ENCODE data around the gene CHRM5.

GRCh38 chr15:34114739-34115138 lies 146.4 kb downstream of the CHRM5 start:
- TF ChIP-seq TAF1 (IDR thresholded peaks at IDR 0.05; ENCODE audit: borderline replicate concordance, insufficient read depth, low read length) (no peak), POLR2AphosphoS5 (IDR thresholded peaks at IDR 0.05; ENCODE audit: low read depth, low read length) (no peak), SIN3A (IDR thresholded peaks at IDR 0.05; ENCODE audit: borderline replicate concordance, insufficient read depth, low read length) (no peak), REST (IDR thresholded peaks at IDR 0.05; ENCODE audit: insufficient read depth in 1 of 2, low read depth in 2 of 2, low read length in 2 of 2) (no peak), FOXP2 (optimal IDR thresholded peaks at IDR 0.05; ENCODE audit: borderline replicate concordance, extremely low read depth, extremely low read length, insufficient read depth) (no peak)

All from PFSK-1 (cell line).